ENCODE measurements around the gene ZFHX3.

Gene ZFHX3

GRCh38 chr16:72927199-72928089, 120.5 kb downstream of the ZFHX3 start:
- DNase-seq (ENCODE audit: extremely low read depth, low read depth): peak; percentile 29
- no peak; the same call in 1 of the 2 replicates for TF ChIP-seq CTCF (IDR thresholded peaks at IDR 0.05; ENCODE audit: low read depth, low read length)

- DNase-seq (ENCODE audit: extremely low read depth, low read depth): no peak
- TF ChIP-seq CTCF (IDR thresholded peaks at IDR 0.05; ENCODE audit: low read depth, low read length): no peak
Measured at GRCh38 chr16:72926177-72927070, 121.5 kb downstream of the ZFHX3 start.

GRCh38 chr16:72925631-72925979, 122.3 kb downstream of the ZFHX3 start:
- no peak for DNase-seq (ENCODE audit: extremely low read depth, low read depth)
- no peak for TF ChIP-seq CTCF (IDR thresholded peaks at IDR 0.05; ENCODE audit: low read depth, low read length)

GRCh38 chr16:72924927-72925630, 122.8 kb downstream of the ZFHX3 start:
- DNase-seq (ENCODE audit: extremely low read depth, low read depth): no peak
- no peak for TF ChIP-seq CTCF (IDR thresholded peaks at IDR 0.05; ENCODE audit: low read depth, low read length)

- DNase-seq (ENCODE audit: extremely low read depth, low read depth): no peak
Measured at GRCh38 chr16:72924537-72924926, 123.4 kb downstream of the ZFHX3 start.

GRCh38 chr16:72923757-72924156, 124.2 kb downstream of the ZFHX3 start:
- DNase-seq (ENCODE audit: extremely low read depth, low read depth): no peak

More at GRCh38 chr16:72924537-72924926, 123.4 kb downstream of the ZFHX3 start:
- TF ChIP-seq CTCF (IDR thresholded peaks at IDR 0.05; ENCODE audit: low read depth, low read length): no peak

More at GRCh38 chr16:72923757-72924156, 124.2 kb downstream of the ZFHX3 start:
- no peak for TF ChIP-seq CTCF (IDR thresholded peaks at IDR 0.05; ENCODE audit: low read depth, low read length)

Measured in AG09319 (cell line).